Measurements from ENCODE around the gene INHBB. TPM values are rescaled to one million over a fixed set of nuclear protein-coding genes. Genes with fewer than 3 reads are reported as not detected.

INHBB gene
- total RNA-seq, 2 experiments from 2014 or later = not detected

- TF ChIP-seq CTCF (IDR thresholded peaks at IDR 0.05) = no peak
- no peaks in the 10 kb centered on the region for H3K4me1 ChIP-seq (ENCODE audit: insufficient read depth, low read length)
- ATAC-seq (ENCODE audit: poor library complexity) = no peak
- H3K27me3 ChIP-seq (ENCODE audit: control insufficient read depth in 1 of 2, insufficient read depth in 2 of 2, low read length in 2 of 2) = peaks cover under 1 to 6% of the 10 kb centered on the region in 2 experiments
- DNase-seq = peak in 1 of 14 experiments; percentile 17
- intact Hi-C loops (cut with DNase I, micrococcal nuclease) = no loop called here
- Mint-ChIP-seq H3K27ac (no peak overlapping the region), H3K9me3 (no peaks in the 10 kb centered on the region), H3K27me3 (peaks cover 26% of the 10 kb centered on the region), H3K4me1 (ENCODE audit: low read depth) (no peaks in the 10 kb centered on the region), H3K4me3 (no peak overlapping the region), H3K36me3 (ENCODE audit: low read depth) (no peaks in the 10 kb centered on the region)
- ChIA-PET POLR2A (no interaction called here), CTCF (no interaction called here)
- H3K4me3 ChIP-seq (ENCODE audit: low read length) = no peak overlapping the region
- H3K9me3 ChIP-seq (ENCODE audit: control insufficient read depth in 1 of 2, insufficient read depth in 1 of 2, low read length in 2 of 2) = no peaks in the 10 kb centered on the region
- H3K27ac ChIP-seq (ENCODE audit: low read depth in 1 of 2, low read length in 2 of 2) = no peak overlapping the region
- H3K36me3 ChIP-seq (ENCODE audit: insufficient read depth, low read length) = no peaks in the 10 kb centered on the region
Observed at GRCh38 chr2:120399889-120400240, 53.9 kb downstream of the INHBB start.

- no peaks in the 10 kb centered on the region for H3K9me3 Mint-ChIP-seq
- ChIA-PET POLR2A (no interaction called here), CTCF (no interaction called here)
- H3K4me1 ChIP-seq (ENCODE audit: insufficient read depth, low read length) = no peaks in the 10 kb centered on the region
- DNase-seq (no peak), ATAC-seq (ENCODE audit: poor library complexity) (no peak)
- no peak for TF ChIP-seq CTCF (IDR thresholded peaks at IDR 0.05)
- H3K36me3 Mint-ChIP-seq (ENCODE audit: low read depth) = no peaks in the 10 kb centered on the region
- peaks cover 0 to 3% of the 10 kb centered on the region in 2 experiments for H3K9me3 ChIP-seq (ENCODE audit: control insufficient read depth in 1 of 2, insufficient read depth in 1 of 2, low read length in 2 of 2)
- no peak overlapping the region for H3K27ac ChIP-seq (ENCODE audit: low read depth in 1 of 2, low read length in 2 of 2)
- intact Hi-C loops (cut with DNase I, micrococcal nuclease) = no loop called here
- H3K4me1 Mint-ChIP-seq (ENCODE audit: low read depth) = no peaks in the 10 kb centered on the region
- H3K27ac Mint-ChIP-seq = no peak overlapping the region
- H3K27me3 ChIP-seq (ENCODE audit: control insufficient read depth in 1 of 2, insufficient read depth in 2 of 2, low read length in 2 of 2) = peaks cover 0 to 6% of the 10 kb centered on the region in 2 experiments
- no peaks in the 10 kb centered on the region for H3K36me3 ChIP-seq (ENCODE audit: insufficient read depth, low read length)
- H3K4me3 ChIP-seq (ENCODE audit: low read length) = no peak overlapping the region
- H3K27me3 Mint-ChIP-seq = peaks cover 25% of the 10 kb centered on the region
- H3K4me3 Mint-ChIP-seq = no peak overlapping the region
Observed at GRCh38 chr2:120400551-120400950, 54.6 kb downstream of the INHBB start.

Other genes starting within 250 kb of the INHBB start
- 10 to 100 TPM; 17.7 to 19.0 TPM for gene TMEM185B, start 122.7 kb upstream of the INHBB start, total RNA-seq
- 1 to 10 TPM; 3.1 to 3.6 TPM for gene RALB, start 93.3 kb upstream of the INHBB start, total RNA-seq